Measurements from ENCODE around the gene LPP.
A peak's percentile ranks its signal among the peaks of the same experiment; 100 is the strongest.

Gene LPP

GRCh38 chr3:188789251-188789650 lies 635.3 kb downstream of the LPP start:
- peaks cover 16% of the 10 kb centered on the region for H3K4me1 ChIP-seq (ENCODE audit: insufficient read depth, low read length)
- H3K36me3 ChIP-seq (ENCODE audit: insufficient read depth, low read length) = no peaks in the 10 kb centered on the region
- no peaks in the 10 kb centered on the region for H3K9me3 ChIP-seq (ENCODE audit: insufficient read depth, low read length, severe bottlenecking)
- no peak overlapping the region for H3K9ac ChIP-seq (ENCODE audit: low read depth, low read length)
- DNase-seq (no peak), ATAC-seq (ENCODE audit: insufficient read depth, low read depth) (no peak)
- peak overlapping the region; percentile 51 for H3K27ac ChIP-seq (ENCODE audit: low read length)
- no peak overlapping the region for H2AFZ ChIP-seq (ENCODE audit: low read depth, low read length)
- no peaks in the 10 kb centered on the region for H3K79me2 ChIP-seq (ENCODE audit: insufficient read depth, low read length)
- H3K27me3 ChIP-seq (ENCODE audit: insufficient read depth, low read length, poor library complexity) = no peaks in the 10 kb centered on the region
- no peak for TF ChIP-seq CTCF (IDR thresholded peaks at IDR 0.05; ENCODE audit: borderline replicate concordance, extremely low read depth, low read length, poor library complexity, severe bottlenecking)
- no peak for TF ChIP-seq EZH2 (IDR thresholded peaks at IDR 0.05; ENCODE audit: borderline replicate concordance, low read depth, low read length, severe bottlenecking)
- H4K20me1 ChIP-seq (ENCODE audit: insufficient read depth, low read length) = no peaks in the 10 kb centered on the region
- H3K4me2 ChIP-seq (ENCODE audit: insufficient read depth, low read length) = peak overlapping the region; percentile 31; the same call in 1 of the 2 replicates
- H3K4me3 ChIP-seq (ENCODE audit: low read depth in 1 of 2, low read length in 2 of 2) = no peak overlapping the region

GRCh38 chr3:188791311-188791710 lies 637.4 kb downstream of the LPP start:
- no peaks in the 10 kb centered on the region for H3K27me3 ChIP-seq (ENCODE audit: insufficient read depth, low read length, poor library complexity)
- DNase-seq (no peak), ATAC-seq (ENCODE audit: insufficient read depth, low read depth) (no peak)
- TF ChIP-seq CTCF (IDR thresholded peaks at IDR 0.05; ENCODE audit: borderline replicate concordance, extremely low read depth, low read length, poor library complexity, severe bottlenecking) (no peak), EZH2 (IDR thresholded peaks at IDR 0.05; ENCODE audit: borderline replicate concordance, low read depth, low read length, severe bottlenecking) (no peak)
- no peaks in the 10 kb centered on the region for H3K9me3 ChIP-seq (ENCODE audit: insufficient read depth, low read length, severe bottlenecking)
- no peaks in the 10 kb centered on the region for H4K20me1 ChIP-seq (ENCODE audit: insufficient read depth, low read length)
- H3K4me3 ChIP-seq (ENCODE audit: low read depth in 1 of 2, low read length in 2 of 2) = no peak overlapping the region
- H3K4me1 ChIP-seq (ENCODE audit: insufficient read depth, low read length) = peaks cover 16% of the 10 kb centered on the region
- H3K9ac ChIP-seq (ENCODE audit: low read depth, low read length) = no peak overlapping the region
- no peak overlapping the region for H3K4me2 ChIP-seq (ENCODE audit: insufficient read depth, low read length)
- H3K79me2 ChIP-seq (ENCODE audit: insufficient read depth, low read length) = no peaks in the 10 kb centered on the region
- H3K27ac ChIP-seq (ENCODE audit: low read length) = no peak overlapping the region
- no peaks in the 10 kb centered on the region for H3K36me3 ChIP-seq (ENCODE audit: insufficient read depth, low read length)
- no peak overlapping the region for H2AFZ ChIP-seq (ENCODE audit: low read depth, low read length)

GRCh38 chr3:188792793-188793192 lies 638.8 kb downstream of the LPP start:
- Histone ChIP-seq H3K27me3 (ENCODE audit: insufficient read depth, low read length, poor library complexity) (no peaks in the 10 kb centered on the region), H3K4me3 (ENCODE audit: low read depth in 1 of 2, low read length in 2 of 2) (no peak overlapping the region)
- ATAC-seq (ENCODE audit: insufficient read depth, low read depth) = peak; percentile 29; the same call in 1 of the 3 replicates

More at GRCh38 chr3:188792793-188793192, 638.8 kb downstream of the LPP start:
- H3K4me2 ChIP-seq (ENCODE audit: insufficient read depth, low read length) = no peak overlapping the region
- no peak overlapping the region for H3K27ac ChIP-seq (ENCODE audit: low read length)
- no peaks in the 10 kb centered on the region for H3K9me3 ChIP-seq (ENCODE audit: insufficient read depth, low read length, severe bottlenecking)
- no peaks in the 10 kb centered on the region for H4K20me1 ChIP-seq (ENCODE audit: insufficient read depth, low read length)
- DNase-seq = peak; percentile 38
- TF ChIP-seq EZH2 (IDR thresholded peaks at IDR 0.05; ENCODE audit: borderline replicate concordance, low read depth, low read length, severe bottlenecking) (no peak), CTCF (IDR thresholded peaks at IDR 0.05; ENCODE audit: borderline replicate concordance, extremely low read depth, low read length, poor library complexity, severe bottlenecking) (peak; percentile 48)
- no peak overlapping the region for H2AFZ ChIP-seq (ENCODE audit: low read depth, low read length)
- H3K9ac ChIP-seq (ENCODE audit: low read depth, low read length) = no peak overlapping the region
- no peaks in the 10 kb centered on the region for H3K36me3 ChIP-seq (ENCODE audit: insufficient read depth, low read length)
- no peaks in the 10 kb centered on the region for H3K79me2 ChIP-seq (ENCODE audit: insufficient read depth, low read length)
- H3K4me1 ChIP-seq (ENCODE audit: insufficient read depth, low read length) = peaks cover 16% of the 10 kb centered on the region

Data from DND-41 (cell line).